GM18520 (cell line): ENCODE data around the gene NXPE1.

Source experiments
- ATAC-seq: cut with Tn5 transposase; IDR thresholded peaks from one replicate; pipeline ENCODE4 v1.9.1; 2021; ENCODE audit not compliant: unreplicated experiment

The NXPE1 gene

DNA sequence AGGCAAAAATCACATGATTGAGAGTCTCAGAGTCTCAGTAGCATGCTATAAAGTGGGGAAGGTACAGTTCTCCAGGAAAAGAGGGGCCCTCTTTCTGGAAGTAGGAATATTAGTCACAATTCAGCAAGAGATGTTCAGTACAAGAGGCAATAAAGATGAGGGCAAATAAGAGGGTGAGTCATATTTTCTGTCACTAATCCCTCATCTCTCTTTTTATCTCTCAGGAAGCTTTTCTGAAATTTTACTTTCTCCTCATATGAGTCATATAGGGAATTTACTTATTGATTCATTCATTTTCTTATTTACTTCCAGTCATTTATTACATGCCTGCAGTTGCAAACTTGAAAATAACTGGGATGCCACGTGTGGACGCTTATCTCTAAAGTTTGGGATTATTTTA, 3.4 kb upstream of the NXPE1 start:
- ATAC-seq, result no peak

- ATAC-seq, result no peak
These were observed 2.7 kb upstream of the NXPE1 start for GRCh38 chr11:114562166-114562916.

DNA sequence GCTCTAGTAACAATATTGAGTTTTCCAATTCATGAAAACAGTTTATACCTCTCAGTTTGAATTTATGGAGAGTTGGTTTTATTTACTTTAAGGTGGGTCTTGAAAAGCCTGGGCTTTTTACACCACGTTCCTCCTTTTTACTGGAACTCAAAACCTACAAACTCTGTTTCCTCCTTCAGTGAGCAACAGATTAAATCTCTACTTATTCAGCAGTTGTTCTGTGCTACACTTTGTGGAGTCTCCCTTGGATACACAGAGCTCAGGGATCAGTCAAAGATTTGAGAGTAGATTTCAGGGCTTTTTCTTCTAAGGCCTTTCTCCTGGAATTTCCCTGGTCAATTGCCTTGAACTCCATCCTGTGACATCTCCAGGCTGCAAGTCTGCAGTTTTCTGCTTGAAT, 3.5 kb downstream of the NXPE1 start:
- ATAC-seq, result no peak

DNA sequence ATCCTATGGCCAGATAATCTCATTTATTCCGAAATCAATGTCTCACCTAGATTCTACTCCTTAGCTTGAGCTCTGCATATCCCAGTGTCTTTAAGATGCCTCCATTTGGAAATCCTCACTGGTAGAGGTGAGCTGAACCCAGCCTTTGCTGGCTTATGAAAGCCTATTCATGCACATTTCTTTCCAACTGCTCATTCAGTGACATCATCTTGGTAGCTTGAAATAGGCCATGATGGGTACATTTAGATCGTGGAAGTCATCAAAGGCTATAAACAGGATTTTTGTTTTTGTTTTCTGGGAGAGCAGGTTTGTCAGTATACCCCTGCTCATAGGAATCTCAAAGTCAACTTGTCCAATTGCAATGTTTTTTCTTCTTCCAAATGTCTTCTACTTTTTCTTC, 6.0 kb downstream of the NXPE1 start:
- ATAC-seq, result no peak

GRCh38 chr11:114551060-114551459, 8.6 kb downstream of the NXPE1 start:
- no peak for ATAC-seq

- ATAC-seq, result no peak
These were observed 34.0 kb downstream of the NXPE1 start for GRCh38 chr11:114525682-114526081.

- no peak for ATAC-seq
These were observed 35.6 kb downstream of the NXPE1 start for GRCh38 chr11:114524122-114524521.

- no peak for ATAC-seq
These were observed 36.9 kb downstream of the NXPE1 start for GRCh38 chr11:114522818-114523217.

GRCh38 chr11:114511538-114511937, 48.1 kb downstream of the NXPE1 start:
- no peak for ATAC-seq

DNA sequence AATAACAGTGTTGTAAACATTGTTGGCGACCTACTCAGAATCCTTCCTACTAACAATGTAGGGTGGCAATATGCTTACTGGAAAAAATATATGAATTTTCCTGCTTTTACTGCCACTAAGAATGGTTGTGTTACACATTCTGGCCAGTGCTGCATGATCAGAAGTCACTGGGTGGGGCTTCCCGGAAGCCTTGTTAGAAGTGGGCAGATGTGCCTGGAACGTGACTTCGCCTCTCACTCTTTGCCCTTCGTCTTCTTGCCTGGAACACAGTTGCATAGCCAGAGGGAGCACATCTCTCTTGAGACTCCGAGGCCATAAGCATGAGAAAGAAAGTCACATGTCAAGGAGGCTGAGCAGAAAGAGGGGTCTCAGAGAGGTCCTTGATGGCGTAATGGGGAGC, 48.6 kb downstream of the NXPE1 start:
- no peak for ATAC-seq

DNA sequence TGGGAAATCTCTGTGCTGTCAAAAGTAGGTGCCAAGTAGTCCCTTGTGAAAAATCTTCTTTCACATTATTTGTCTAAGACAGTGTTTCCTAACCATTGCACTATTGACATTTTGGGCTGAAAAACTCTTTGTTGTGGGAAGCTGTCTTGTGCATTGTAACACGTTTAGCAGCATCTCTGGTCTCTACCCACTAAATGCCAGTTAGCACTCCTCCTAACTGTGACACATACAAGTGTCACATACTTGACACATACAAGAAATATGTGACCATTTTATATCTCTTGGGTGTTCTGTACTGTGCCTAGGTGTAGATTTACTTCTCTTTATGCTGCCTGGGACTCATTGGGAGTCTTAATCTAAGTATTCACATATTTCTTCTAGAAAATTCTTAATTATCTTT, 57.8 kb downstream of the NXPE1 start:
- no peak for ATAC-seq

- ATAC-seq, result no peak
These were observed 59.9 kb downstream of the NXPE1 start for GRCh38 chr11:114499756-114500155.

GRCh38 chr11:114496915-114497314, 62.8 kb downstream of the NXPE1 start:
- no peak for ATAC-seq

DNA sequence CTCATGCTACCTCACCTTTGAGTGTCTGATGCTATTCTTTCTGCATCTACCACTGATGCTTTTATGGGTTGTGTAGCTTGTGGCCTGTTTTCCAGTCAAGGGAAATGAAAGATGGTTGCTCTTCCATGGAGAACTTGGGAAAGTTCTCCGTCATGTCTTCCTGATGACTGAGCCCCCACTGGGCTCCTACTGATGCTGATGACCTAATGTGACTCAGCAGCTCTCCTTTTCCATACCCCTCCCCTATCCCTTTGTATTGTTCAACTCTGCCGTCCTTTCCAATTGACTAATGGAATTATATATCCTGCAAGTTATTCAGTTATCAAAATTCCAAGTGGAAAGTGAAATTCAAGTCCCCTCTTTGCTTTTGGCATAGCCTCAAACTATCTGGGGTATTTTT, 75.8 kb downstream of the NXPE1 start:
- no peak for ATAC-seq

DNA sequence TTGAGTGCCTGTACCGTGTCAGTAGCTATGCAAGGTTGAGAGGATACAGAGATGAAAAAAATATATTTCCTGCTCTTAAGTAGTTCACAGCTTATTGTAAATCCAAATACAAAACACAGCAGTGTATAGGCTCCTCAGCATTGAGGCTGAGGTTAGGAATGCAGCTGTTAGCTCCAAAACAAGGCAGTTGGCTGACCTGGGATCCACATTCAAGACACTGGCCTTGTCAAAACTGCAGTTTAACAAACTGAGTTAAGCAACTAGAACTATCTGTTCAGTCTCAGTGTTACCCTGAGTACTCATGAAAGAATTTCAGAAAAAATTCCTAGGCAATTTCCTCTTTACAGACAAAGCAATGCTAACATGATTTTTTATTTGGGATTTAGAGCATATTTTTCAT, 77.6 kb downstream of the NXPE1 start:
- no peak for ATAC-seq

- ATAC-seq, result no peak
These were observed 80.3 kb downstream of the NXPE1 start for GRCh38 chr11:114479331-114479730.

- ATAC-seq, result no peak
These were observed 80.9 kb downstream of the NXPE1 start for GRCh38 chr11:114478768-114479167.

DNA sequence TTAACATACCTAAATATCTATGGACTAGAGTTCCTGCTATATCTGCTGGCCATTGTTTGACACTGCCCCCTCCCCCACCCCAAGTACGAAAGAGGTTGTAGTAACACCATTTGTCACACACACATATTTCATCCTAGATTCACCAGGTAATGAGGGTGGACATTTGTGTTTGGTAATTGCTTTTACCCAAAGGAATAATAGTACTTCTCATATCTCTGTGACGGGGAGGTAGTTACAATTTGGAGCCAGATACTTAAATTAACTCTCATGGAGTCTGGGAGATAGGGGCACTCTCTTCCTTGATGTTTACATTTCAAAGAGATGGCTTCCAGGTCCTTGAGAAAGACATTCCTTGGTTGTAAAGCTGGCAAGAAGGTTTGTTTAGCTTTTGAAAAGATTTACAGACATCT, 81.7 kb downstream of the NXPE1 start:
- ATAC-seq, result no peak

- no peak for ATAC-seq
These were observed 87.0 kb downstream of the NXPE1 start for GRCh38 chr11:114472661-114473060.
